Upper lobe of left lung (tissue), 4 donors: Measurements from ENCODE around the gene CTAGE9.

Experiments
- CTCF ChIP-seq, 6 experiments: fragments of 450-650 bp in 4 of 6; fragments of 200-600 bp in 2 of 6; sonication (generic) in 2 of 6; IDR thresholded peaks; one replicate each; pipeline ENCODE4 v1.5.1; 2016 to 2019; ENCODE audit warnings: antibody characterized with exemption in 6 of 6
- POLR2A ChIP-seq, 4 donors: fragments of 450-650 bp; IDR thresholded peaks; one replicate each; pipeline ENCODE4 v1.5.1; 2016 to 2017; ENCODE audit warnings: antibody characterized with exemption in 4 of 4, mild to moderate bottlenecking in 2 of 4
- POLR2AphosphoS5 ChIP-seq, 2 donors: sonication (generic); formaldehyde crosslinking; IDR thresholded peaks; one replicate each; pipeline ENCODE4 v1.5.1; 2017; ENCODE audit warnings: antibody characterized with exemption in 2 of 2

GRCh38 chr6:131739136-131739535 is 28.3 kb upstream of the CTAGE9 start:
- TF ChIP-seq CTCF (IDR thresholded peaks at IDR 0.05): no peak
- TF ChIP-seq POLR2A (IDR thresholded peaks at IDR 0.05): no peak
- no peak for TF ChIP-seq POLR2AphosphoS5 (IDR thresholded peaks at IDR 0.05)
